HG03060 (cell line): ENCODE measurements around the gene POGLUT2.
A peak's percentile ranks its signal among the peaks of the same experiment; 100 is the strongest.
"Not testable (repeated sequence)": the region's sequence is repeated elsewhere in the genome, so short reads cannot be mapped to it uniquely, and the experiment has no call there.

Experiments
- ATAC-seq: cut with Tn5 transposase; IDR thresholded peaks from one replicate; pipeline ENCODE4 v1.9.1; 2021; ENCODE audit warnings: low read depth, moderate number of reproducible peaks; ENCODE audit not compliant: unreplicated experiment

Gene POGLUT2

GRCh38 chr13:102812611-102813287 lies 14.0 kb upstream of the POGLUT2 start:
- ATAC-seq = no peak

GRCh38 chr13:102807699-102808098 lies 8.9 kb upstream of the POGLUT2 start:
- ATAC-seq = no peak

- ATAC-seq = no peak
Observed at GRCh38 chr13:102805680-102806079, 6.9 kb upstream of the POGLUT2 start.

GRCh38 chr13:102800145-102801041 lies 1.6 kb upstream of the POGLUT2 start:
- peak; percentile 46 for ATAC-seq

GRCh38 chr13:102799426-102800144 lies 809 bp upstream of the POGLUT2 start:
- ATAC-seq = peak; percentile 0

- no peak for ATAC-seq
Observed at GRCh38 chr13:102793611-102794355, 5.0 kb downstream of the POGLUT2 start.

- ATAC-seq = no peak
Observed at GRCh38 chr13:102792396-102792795, 6.4 kb downstream of the POGLUT2 start.

GRCh38 chr13:102788683-102789082 lies 10.1 kb downstream of the POGLUT2 start:
- no peak for ATAC-seq

- no peak for ATAC-seq
Observed at GRCh38 chr13:102784483-102784882, 14.3 kb downstream of the POGLUT2 start.

- no peak for ATAC-seq
Observed at GRCh38 chr13:102781591-102781990, 17.2 kb downstream of the POGLUT2 start.

- not testable (repeated sequence) for ATAC-seq
Observed at GRCh38 chr13:102780656-102781055, 18.1 kb downstream of the POGLUT2 start.

GRCh38 chr13:102779436-102780159 lies 19.2 kb downstream of the POGLUT2 start:
- ATAC-seq = no peak

GRCh38 chr13:102777736-102778135 lies 21.0 kb downstream of the POGLUT2 start:
- no peak for ATAC-seq

GRCh38 chr13:102776271-102776670 lies 22.5 kb downstream of the POGLUT2 start:
- no peak for ATAC-seq

- no peak for ATAC-seq
Observed at GRCh38 chr13:102774591-102775520, 23.9 kb downstream of the POGLUT2 start.

GRCh38 chr13:102774214-102774568 lies 24.6 kb downstream of the POGLUT2 start:
- no peak for ATAC-seq

GRCh38 chr13:102773441-102774213 lies 25.1 kb downstream of the POGLUT2 start, which contains the start of gene TEX30:
TEX30 (minus strand) TSS chr13:102773786; CDS start chr13:102770026, 3,760 bp downstream.
- ATAC-seq = peak; percentile 64

- ATAC-seq = no peak
Observed at GRCh38 chr13:102772042-102772425, 26.7 kb downstream of the POGLUT2 start.
